Upper lobe of right lung (tissue), 1 donor: ENCODE measurements around the gene DHX9. TPM values are rescaled to one million over a fixed set of nuclear protein-coding genes. Genes with fewer than 3 reads are reported as not detected.

Experiments used
- ATAC-seq: fragments of 200-7000 bp; cut with Tn5 transposase; one replicate; pipeline ENCODE4 v1.9.1; 2020; ENCODE audit warnings: mild to moderate bottlenecking, moderate library complexity
- DNase-seq: peaks from one replicate; pipeline ENCODE4 v3.0.0-alpha.2; 2020
- H3K27ac ChIP-seq: fragments of 200-600 bp; one replicate; pipeline ENCODE4 v1.8.0; 2022
- H3K27me3 ChIP-seq: fragments of 200-600 bp; one replicate; pipeline ENCODE4 v1.8.0; 2022; ENCODE audit warnings: mild to moderate bottlenecking
- H3K36me3 ChIP-seq: fragments of 200-600 bp; one replicate; pipeline ENCODE4 v1.8.0; 2022
- H3K4me1 ChIP-seq: fragments of 200-600 bp; one replicate; pipeline ENCODE4 v1.8.0; 2022
- H3K4me3 ChIP-seq: fragments of 200-600 bp; one replicate; pipeline ENCODE4 v1.8.0; 2022; ENCODE audit warnings: mild to moderate bottlenecking
- H3K9me3 ChIP-seq: fragments of 200-600 bp; one replicate; pipeline ENCODE4 v1.8.0; 2022
- CTCF ChIP-seq: fragments of 200-600 bp; IDR thresholded peaks from one replicate; pipeline ENCODE4 v1.8.0; 2022; ENCODE audit warnings: antibody characterized with exemption
- intact Hi-C: fragments of 100-400 bp; cut with DNase I; formaldehyde crosslinking; loops from one replicate; pipeline ENCODE4 v1.11.0; 2022
- total RNA-seq: library from RNA; stranded (reverse); fragmentation: NEBNext Ultra II Directional; extraction: Animal tissue kit (Norgen Biotek cat#: 25700); gene quantifications from one replicate; pipeline ENCODE4 v1.2.1, GENCODE V29; 2021
- donor health status: DM: no; HTN: yes; CAD: no; lungs with severe emphysema.

DHX9 gene
- total RNA-seq, 1 donor from 2014 or later = 126 TPM

DNA sequence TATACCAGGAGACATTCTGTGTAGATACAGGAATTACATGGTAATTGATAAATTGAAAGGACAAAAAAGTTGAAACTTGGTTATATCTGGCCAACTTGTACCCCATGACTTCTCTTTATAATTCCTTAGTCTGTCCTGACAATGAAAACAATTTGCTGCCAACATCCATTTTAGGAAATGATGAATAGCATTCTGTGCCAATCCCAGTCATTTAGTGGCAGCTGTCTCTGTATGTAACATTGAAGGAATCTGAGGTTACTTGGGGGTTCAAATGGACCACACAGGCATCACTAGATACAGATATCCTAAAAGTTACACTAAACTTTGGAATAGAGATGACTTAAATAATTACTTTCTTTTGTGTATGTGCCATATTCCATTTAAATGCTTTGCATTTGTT is 38.2 kb downstream of the DHX9 start:
- ATAC-seq = no peak
- no peak overlapping the region for H3K27ac ChIP-seq
- no peak for DNase-seq
- H3K4me3 ChIP-seq = no peak overlapping the region
- H3K27me3 ChIP-seq = no peaks in the 10 kb centered on the region
- no peaks in the 10 kb centered on the region for H3K9me3 ChIP-seq
- no peak for TF ChIP-seq CTCF
- no peaks in the 10 kb centered on the region for H3K4me1 ChIP-seq
- intact Hi-C loops = no loop called here
- H3K36me3 ChIP-seq = peaks cover 100% of the 10 kb centered on the region

- intact Hi-C loops = no loop called here
- H3K4me1 ChIP-seq = no peaks in the 10 kb centered on the region
- no peak overlapping the region for H3K27ac ChIP-seq
- ATAC-seq (no peak), DNase-seq (no peak)
- peaks cover 100% of the 10 kb centered on the region for H3K36me3 ChIP-seq
- H3K4me3 ChIP-seq = no peak overlapping the region
- TF ChIP-seq CTCF = no peak
- H3K27me3 ChIP-seq = no peaks in the 10 kb centered on the region
- H3K9me3 ChIP-seq = no peaks in the 10 kb centered on the region
Observed at GRCh38 chr1:182877842-182878241, 38.7 kb downstream of the DHX9 start.

DNA sequence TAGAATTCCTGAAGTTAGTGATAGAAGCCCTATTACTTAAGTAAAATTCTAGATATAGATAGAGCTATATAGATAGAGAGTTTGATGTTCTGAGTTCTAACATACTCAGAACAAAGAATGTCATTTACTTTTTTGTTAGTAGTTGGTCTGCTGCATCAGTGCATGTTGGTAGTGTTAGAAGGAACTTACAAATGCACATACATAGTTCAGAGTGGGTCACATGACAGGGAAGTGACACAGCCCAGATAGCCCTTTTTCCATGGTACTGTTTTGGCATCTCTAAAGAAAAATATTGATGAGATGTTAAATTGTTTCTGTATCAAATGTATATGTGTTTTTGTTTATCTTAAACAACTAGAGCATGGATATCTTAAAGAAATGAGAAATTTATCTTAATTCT is 45.7 kb downstream of the DHX9 start:
- H3K27me3 ChIP-seq = no peaks in the 10 kb centered on the region
- H3K4me1 ChIP-seq = no peaks in the 10 kb centered on the region
- H3K27ac ChIP-seq = no peak overlapping the region
- no peak overlapping the region for H3K4me3 ChIP-seq
- TF ChIP-seq CTCF = no peak
- intact Hi-C loops = no loop called here
- ATAC-seq (no peak), DNase-seq (no peak)
- peaks cover 91% of the 10 kb centered on the region for H3K36me3 ChIP-seq
- H3K9me3 ChIP-seq = no peaks in the 10 kb centered on the region

DNA sequence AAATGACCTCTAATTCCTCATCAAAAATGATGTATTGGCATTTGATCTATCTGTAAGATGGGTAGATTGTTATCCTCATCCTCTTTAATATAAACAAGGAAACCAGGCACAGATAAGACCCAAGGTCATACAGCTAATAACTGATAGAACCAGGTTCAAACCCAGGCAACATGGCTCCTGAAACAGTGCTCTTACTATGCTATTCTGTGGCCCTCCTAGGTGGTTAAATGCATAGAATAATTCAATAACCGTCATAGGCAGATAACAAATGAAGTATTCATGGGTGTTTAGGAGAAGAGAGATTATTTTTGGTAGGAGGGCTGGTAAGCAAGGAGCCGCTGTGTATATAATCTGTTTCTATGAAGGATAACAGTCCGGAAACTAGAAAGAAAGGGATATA is 46.4 kb downstream of the DHX9 start:
- DNase-seq = no peak
- Histone ChIP-seq H3K36me3 (peaks cover 84% of the 10 kb centered on the region), H3K27me3 (no peaks in the 10 kb centered on the region), H3K27ac (no peak overlapping the region), H3K9me3 (no peaks in the 10 kb centered on the region), H3K4me3 (no peak overlapping the region), H3K4me1 (no peaks in the 10 kb centered on the region)
- ATAC-seq = no peak
- intact Hi-C loops = no loop called here
- TF ChIP-seq CTCF = no peak

DNA sequence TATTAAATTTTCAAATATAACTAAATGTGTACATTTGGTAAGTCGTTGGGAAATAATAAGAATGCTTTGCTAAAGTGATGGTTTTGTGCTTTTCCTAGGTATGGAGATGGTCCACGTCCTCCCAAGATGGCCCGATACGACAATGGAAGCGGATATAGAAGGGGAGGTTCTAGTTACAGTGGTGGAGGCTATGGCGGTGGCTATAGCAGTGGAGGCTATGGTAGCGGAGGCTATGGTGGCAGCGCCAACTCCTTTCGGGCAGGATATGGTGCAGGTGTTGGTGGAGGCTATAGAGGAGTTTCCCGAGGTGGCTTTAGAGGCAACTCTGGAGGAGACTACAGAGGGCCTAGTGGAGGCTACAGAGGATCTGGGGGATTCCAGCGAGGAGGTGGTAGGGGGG is 47.8 kb downstream of the DHX9 start:
- ATAC-seq (no peak), DNase-seq (no peak)
- intact Hi-C loops = no loop called here
- Histone ChIP-seq H3K27me3 (no peaks in the 10 kb centered on the region), H3K36me3 (peaks cover 70% of the 10 kb centered on the region), H3K4me3 (no peak overlapping the region), H3K4me1 (no peaks in the 10 kb centered on the region), H3K9me3 (no peaks in the 10 kb centered on the region), H3K27ac (no peak overlapping the region)
- TF ChIP-seq CTCF = no peak

DNA sequence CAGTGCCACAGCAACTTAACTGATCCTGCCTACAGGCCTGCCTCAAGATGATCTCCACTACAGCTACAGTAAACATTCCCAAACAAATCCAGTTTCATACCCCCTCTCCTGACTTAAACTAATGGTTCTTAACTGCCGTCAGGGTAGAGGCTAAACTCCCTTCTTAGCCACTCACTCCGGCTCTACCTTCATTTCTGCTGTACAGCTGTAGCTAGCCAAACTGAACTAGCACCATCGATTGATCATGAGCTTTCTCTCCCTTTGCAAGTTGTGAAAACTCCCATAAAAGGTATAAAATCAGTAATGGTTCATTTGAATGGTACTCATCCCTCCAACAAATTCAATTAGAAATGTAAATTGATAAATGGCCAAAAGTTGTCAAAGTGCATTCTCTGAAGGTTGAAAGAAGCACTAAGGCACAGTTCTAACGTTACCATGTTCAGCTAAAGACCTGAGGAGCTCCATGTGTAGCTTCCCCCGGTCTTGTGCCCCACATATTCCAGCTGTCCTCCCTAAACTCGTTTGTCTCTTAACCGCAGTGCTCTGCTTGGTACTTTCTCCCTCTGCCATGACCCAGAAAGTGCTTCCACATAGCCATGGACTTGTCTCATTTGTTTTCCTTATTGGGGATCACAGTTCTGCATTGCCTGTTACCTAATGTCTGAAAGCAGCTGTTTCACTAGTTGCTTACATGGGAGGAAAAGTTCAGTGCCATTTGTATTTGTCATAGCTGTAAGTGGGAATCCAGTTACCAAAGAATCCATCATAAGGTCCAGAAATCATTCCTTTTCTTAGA is 49.8 kb downstream of the DHX9 start:
- DNase-seq = no peak
- intact Hi-C loops = no loop called here
- Histone ChIP-seq H3K27ac (no peak overlapping the region), H3K4me3 (no peak overlapping the region), H3K4me1 (no peaks in the 10 kb centered on the region), H3K27me3 (no peaks in the 10 kb centered on the region), H3K36me3 (peaks cover 51% of the 10 kb centered on the region), H3K9me3 (no peaks in the 10 kb centered on the region)
- no peak for TF ChIP-seq CTCF
- no peak for ATAC-seq
